WERI-Rb-1 (cell line): Measurements from ENCODE around the gene ZKSCAN1.

Experiments used
- DNase-seq: peaks from one replicate; pipeline ENCODE4 v3.0.0-alpha.2; 2020
- H3K27ac ChIP-seq: fragments of 250-450 bp; sonication (Bioruptor Pico); 2 replicates; pipeline ENCODE4 v1.5.1; 2020; ENCODE audit warnings: mild to moderate bottlenecking, moderate library complexity
- H3K27me3 ChIP-seq: fragments of 250-450 bp; sonication (Bioruptor Pico); 2 replicates; pipeline ENCODE4 v1.5.1; 2021; ENCODE audit warnings: mild to moderate bottlenecking, low read depth, moderate library complexity; ENCODE audit not compliant: insufficient read depth, severe bottlenecking
- H3K36me3 ChIP-seq: fragments of 250-450 bp; sonication (Bioruptor Pico); 2 replicates; pipeline ENCODE4 v1.5.1; 2020; ENCODE audit warnings: mild to moderate bottlenecking, moderate library complexity
- H3K4me3 ChIP-seq: 2 replicates; pipeline ENCODE4 v1.5.1; 2011; ENCODE audit warnings: low read depth, mild to moderate bottlenecking, control low read depth, low read length
- H3K9me3 ChIP-seq: fragments of 250-450 bp; sonication (Bioruptor Pico); 2 replicates; pipeline ENCODE4 v1.5.1; 2021; ENCODE audit warnings: mild to moderate bottlenecking, moderate library complexity; ENCODE audit not compliant: severe bottlenecking
- TF ChIP-seq, protein P1 (sequence below): IDR thresholded peaks from 2 replicates; pipeline ENCODE4 v1.5.1; 2011; ENCODE audit warnings: low read depth, mild to moderate bottlenecking, control low read depth, inconsistent platforms, low read length

The ZKSCAN1 gene

GRCh38 chr7:100053215-100053614 is 37.8 kb downstream of the ZKSCAN1 start:
- no peak overlapping the region for H3K4me3 ChIP-seq
- H3K9me3 ChIP-seq: no peaks in the 10 kb centered on the region
- H3K27me3 ChIP-seq: no peaks in the 10 kb centered on the region
- peaks cover 15% of the 10 kb centered on the region for H3K36me3 ChIP-seq
- peak; percentile 40 for DNase-seq
- no peak overlapping the region for H3K27ac ChIP-seq
- TF ChIP-seq, protein P1, sequence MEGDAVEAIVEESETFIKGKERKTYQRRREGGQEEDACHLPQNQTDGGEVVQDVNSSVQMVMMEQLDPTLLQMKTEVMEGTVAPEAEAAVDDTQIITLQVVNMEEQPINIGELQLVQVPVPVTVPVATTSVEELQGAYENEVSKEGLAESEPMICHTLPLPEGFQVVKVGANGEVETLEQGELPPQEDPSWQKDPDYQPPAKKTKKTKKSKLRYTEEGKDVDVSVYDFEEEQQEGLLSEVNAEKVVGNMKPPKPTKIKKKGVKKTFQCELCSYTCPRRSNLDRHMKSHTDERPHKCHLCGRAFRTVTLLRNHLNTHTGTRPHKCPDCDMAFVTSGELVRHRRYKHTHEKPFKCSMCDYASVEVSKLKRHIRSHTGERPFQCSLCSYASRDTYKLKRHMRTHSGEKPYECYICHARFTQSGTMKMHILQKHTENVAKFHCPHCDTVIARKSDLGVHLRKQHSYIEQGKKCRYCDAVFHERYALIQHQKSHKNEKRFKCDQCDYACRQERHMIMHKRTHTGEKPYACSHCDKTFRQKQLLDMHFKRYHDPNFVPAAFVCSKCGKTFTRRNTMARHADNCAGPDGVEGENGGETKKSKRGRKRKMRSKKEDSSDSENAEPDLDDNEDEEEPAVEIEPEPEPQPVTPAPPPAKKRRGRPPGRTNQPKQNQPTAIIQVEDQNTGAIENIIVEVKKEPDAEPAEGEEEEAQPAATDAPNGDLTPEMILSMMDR: no peak

DNA sequence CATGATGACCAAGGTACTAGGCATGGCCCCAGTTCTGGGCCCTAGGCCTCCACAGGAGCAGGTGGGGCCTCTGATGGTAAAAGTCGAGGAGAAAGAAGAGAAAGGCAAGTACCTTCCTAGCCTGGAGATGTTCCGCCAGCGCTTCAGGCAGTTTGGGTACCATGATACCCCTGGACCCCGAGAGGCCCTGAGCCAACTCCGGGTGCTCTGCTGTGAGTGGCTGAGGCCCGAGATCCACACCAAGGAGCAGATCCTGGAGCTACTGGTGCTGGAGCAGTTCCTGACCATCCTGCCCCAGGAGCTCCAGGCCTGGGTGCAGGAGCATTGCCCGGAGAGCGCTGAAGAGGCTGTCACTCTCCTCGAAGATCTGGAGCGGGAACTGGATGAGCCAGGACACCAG is 41.6 kb downstream of the ZKSCAN1 start:
- Histone ChIP-seq H3K36me3 (peaks cover 41% of the 10 kb centered on the region), H3K9me3 (no peaks in the 10 kb centered on the region), H3K4me3 (no peak overlapping the region), H3K27ac (no peak overlapping the region), H3K27me3 (no peaks in the 10 kb centered on the region)
- TF ChIP-seq, protein P1: no peak
- DNase-seq: no peak

GRCh38 chr7:100059251-100059739 is 43.9 kb downstream of the ZKSCAN1 start:
- no peak overlapping the region for H3K27ac ChIP-seq
- H3K4me3 ChIP-seq: no peak overlapping the region
- no peaks in the 10 kb centered on the region for H3K9me3 ChIP-seq
- no peak for DNase-seq
- peaks cover 47% of the 10 kb centered on the region for H3K36me3 ChIP-seq
- TF ChIP-seq, protein P1: no peak
- H3K27me3 ChIP-seq: no peaks in the 10 kb centered on the region

DNA sequence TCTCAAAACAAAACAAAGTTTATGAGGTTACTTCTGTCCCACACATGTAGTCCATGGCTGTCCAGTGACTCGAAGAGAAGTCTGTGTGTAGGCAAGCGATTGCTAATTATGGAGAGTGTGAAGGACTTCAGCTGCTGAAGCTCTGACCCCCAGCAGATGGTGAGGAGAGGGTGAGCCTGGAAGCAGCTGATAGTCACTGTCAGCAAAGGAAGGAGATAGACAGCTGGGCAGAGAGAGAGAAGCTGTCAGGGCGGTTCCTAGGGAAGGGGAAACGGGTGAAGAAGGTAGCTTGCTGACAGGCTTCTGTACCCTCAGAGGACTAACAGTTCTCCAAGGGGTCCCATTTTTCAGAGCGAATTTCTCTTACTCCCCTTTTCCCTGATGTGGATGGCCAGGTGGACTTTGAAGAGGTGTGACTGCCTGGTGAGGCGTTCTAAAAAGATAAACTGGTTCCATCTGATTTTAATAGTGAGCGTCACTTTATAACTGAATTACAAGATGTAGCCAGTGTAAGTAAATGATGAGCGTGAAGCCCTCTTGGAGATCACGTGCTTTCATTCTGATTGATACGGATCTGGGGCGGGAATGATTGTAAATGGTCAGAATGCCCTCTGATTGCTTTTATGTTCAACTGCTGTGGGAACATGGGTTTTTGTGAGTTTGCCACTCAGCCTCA is 46.3 kb downstream of the ZKSCAN1 start:
- H3K36me3 ChIP-seq: peaks cover 64% of the 10 kb centered on the region
- no peak for DNase-seq
- H3K27ac ChIP-seq: no peak overlapping the region

GRCh38 chr7:100063376-100063775 is 48.0 kb downstream of the ZKSCAN1 start:
- no peak for DNase-seq
- H3K27ac ChIP-seq: no peak overlapping the region
- H3K27me3 ChIP-seq: no peaks in the 10 kb centered on the region
- TF ChIP-seq, protein P1: no peak
- no peaks in the 10 kb centered on the region for H3K9me3 ChIP-seq
- no peak overlapping the region for H3K4me3 ChIP-seq
- peaks cover 61% of the 10 kb centered on the region for H3K36me3 ChIP-seq

More for the DNA sequence above, 46.3 kb downstream of the ZKSCAN1 start:
- Histone ChIP-seq H3K4me3 (no peak overlapping the region), H3K27me3 (no peaks in the 10 kb centered on the region), H3K9me3 (no peaks in the 10 kb centered on the region)
- TF ChIP-seq, protein P1: no peak

- Histone ChIP-seq H3K4me3 (no peak overlapping the region), H3K36me3 (peaks cover 63% of the 10 kb centered on the region), H3K9me3 (no peaks in the 10 kb centered on the region), H3K27me3 (no peaks in the 10 kb centered on the region), H3K27ac (peak overlapping the region; percentile 29; the same call in 1 of the 2 replicates)
- no peak for DNase-seq
- TF ChIP-seq, protein P1: no peak
These were observed 48.8 kb downstream of the ZKSCAN1 start for GRCh38 chr7:100064162-100064561.
